Lower leg skin (tissue), 3 donors: ENCODE measurements around the gene KAZN.

Experiments used
- CTCF ChIP-seq, 3 donors: fragments of 450-650 bp; IDR thresholded peaks; one replicate each; pipeline ENCODE4 v1.5.1; 2016; ENCODE audit warnings: antibody characterized with exemption in 3 of 3, mild to moderate bottlenecking in 3 of 3, moderate library complexity in 2 of 3
- POLR2A ChIP-seq, 2 donors: fragments of 450-650 bp; IDR thresholded peaks; one replicate each; pipeline ENCODE4 v1.6.1; 2016 to 2017; ENCODE audit warnings: antibody characterized with exemption in 2 of 2, mild to moderate bottlenecking in 1 of 2, moderate library complexity in 1 of 2

- TF ChIP-seq CTCF (IDR thresholded peaks at IDR 0.05): no peak
- no peak for TF ChIP-seq POLR2A (IDR thresholded peaks at IDR 0.05)
Observed at GRCh38 chr1:15028616-15029015, 430.1 kb downstream of the KAZN start.
